HFF-Myc (cell line): ENCODE measurements around the gene UNC50.

Experiments
- DNase-seq: peaks from one replicate; pipeline ENCODE4 v3.0.0-alpha.2; 2011; ENCODE audit warnings: low read depth; ENCODE audit errors: extremely low read depth
- H3K4me3 ChIP-seq: replicated peaks from 2 replicates; pipeline ENCODE4 v1.5.1; 2011; ENCODE audit warnings: low read depth, mild to moderate bottlenecking, control low read depth, low read length
- TF ChIP-seq, protein P1 (sequence below): IDR thresholded peaks from 2 replicates; pipeline ENCODE4 v1.5.1; 2012; ENCODE audit warnings: mild to moderate bottlenecking, low read depth, low read length, control low read depth; ENCODE audit errors: missing control alignments

Gene UNC50

GRCh38 chr2:98576666-98577312 lies 31.6 kb upstream of the UNC50 start:
- TF ChIP-seq, protein P1, sequence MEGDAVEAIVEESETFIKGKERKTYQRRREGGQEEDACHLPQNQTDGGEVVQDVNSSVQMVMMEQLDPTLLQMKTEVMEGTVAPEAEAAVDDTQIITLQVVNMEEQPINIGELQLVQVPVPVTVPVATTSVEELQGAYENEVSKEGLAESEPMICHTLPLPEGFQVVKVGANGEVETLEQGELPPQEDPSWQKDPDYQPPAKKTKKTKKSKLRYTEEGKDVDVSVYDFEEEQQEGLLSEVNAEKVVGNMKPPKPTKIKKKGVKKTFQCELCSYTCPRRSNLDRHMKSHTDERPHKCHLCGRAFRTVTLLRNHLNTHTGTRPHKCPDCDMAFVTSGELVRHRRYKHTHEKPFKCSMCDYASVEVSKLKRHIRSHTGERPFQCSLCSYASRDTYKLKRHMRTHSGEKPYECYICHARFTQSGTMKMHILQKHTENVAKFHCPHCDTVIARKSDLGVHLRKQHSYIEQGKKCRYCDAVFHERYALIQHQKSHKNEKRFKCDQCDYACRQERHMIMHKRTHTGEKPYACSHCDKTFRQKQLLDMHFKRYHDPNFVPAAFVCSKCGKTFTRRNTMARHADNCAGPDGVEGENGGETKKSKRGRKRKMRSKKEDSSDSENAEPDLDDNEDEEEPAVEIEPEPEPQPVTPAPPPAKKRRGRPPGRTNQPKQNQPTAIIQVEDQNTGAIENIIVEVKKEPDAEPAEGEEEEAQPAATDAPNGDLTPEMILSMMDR: no peak
- DNase-seq: no peak
- H3K4me3 ChIP-seq: no peak overlapping the region

GRCh38 chr2:98577313-98577712 lies 31.1 kb upstream of the UNC50 start:
- DNase-seq: no peak
- TF ChIP-seq, protein P1: no peak
- H3K4me3 ChIP-seq: no peak overlapping the region

DNA sequence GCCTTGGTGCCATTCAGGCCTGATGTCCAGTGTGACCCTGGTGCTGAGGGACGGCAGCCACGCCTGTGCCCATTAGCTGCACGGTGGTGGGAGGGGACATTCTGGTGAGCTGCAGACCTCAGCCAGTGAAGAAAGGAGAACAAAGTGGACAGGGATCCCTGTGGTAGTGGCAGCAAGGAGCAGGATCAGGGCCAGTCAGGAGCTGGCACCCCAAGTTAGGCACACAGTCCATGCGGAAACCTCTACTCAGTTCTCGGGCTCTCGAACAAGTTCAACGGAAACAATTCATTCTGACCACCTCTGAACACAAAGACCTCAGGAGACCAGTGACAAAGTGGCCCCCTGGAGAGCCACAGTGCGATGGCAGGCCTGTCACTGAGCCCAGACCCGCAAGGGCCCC lies 30.2 kb upstream of the UNC50 start:
- DNase-seq: no peak
- H3K4me3 ChIP-seq: no peak overlapping the region
- TF ChIP-seq, protein P1: no peak

DNA sequence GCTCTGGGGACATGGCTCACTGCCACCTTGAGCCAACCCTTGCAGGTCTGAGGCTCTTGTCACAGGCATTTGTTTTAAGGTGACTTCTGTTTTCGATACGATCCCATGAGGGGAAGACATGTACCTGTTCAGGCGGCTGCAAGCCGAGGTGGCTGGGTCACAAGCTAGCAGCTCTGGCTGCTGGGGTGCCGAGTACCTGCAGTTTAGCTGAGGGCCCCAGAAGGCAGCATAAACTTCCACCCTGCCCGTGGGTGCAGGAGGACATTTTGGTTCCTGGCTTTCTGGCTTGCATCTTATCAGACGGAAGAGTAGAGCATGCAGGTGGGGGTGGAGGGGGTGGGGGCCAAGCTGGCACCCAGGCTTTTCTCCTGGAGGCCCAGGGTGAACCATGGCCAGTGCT lies 28.5 kb upstream of the UNC50 start:
- DNase-seq: no peak
- TF ChIP-seq, protein P1: no peak
- no peak overlapping the region for H3K4me3 ChIP-seq

DNA sequence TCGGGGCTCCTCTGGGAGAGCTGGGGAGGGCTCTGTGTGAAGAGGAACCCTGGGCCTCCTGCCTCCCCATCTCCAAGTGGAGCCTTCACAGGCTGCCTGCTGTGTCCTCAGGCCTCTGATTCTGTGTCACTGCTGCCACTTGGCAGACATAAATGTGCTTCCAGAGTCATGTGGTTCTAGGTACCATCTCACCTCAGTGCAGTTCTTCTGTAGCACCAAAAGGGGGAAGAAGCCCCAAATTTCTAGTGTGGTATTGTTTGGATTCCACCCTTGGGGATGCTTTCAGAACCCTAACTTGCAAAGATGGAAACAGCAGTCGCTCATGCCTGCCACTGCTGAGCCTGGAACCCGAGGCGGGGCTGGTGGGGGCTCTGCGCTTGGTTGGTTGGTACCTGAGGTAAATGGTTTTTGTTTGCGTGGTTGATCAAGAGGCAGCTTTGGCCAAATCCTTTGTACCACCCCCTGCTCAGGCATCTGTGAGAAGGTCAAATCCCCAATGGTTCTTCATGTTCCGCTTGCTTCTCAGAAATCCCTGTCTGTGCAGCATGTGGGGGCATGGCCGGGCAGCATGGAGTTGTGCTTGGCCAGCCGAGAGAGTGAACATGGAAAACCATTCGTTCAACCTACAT lies 27.6 kb upstream of the UNC50 start:
- no peak for DNase-seq
- TF ChIP-seq, protein P1: no peak
- H3K4me3 ChIP-seq: no peak overlapping the region

DNA sequence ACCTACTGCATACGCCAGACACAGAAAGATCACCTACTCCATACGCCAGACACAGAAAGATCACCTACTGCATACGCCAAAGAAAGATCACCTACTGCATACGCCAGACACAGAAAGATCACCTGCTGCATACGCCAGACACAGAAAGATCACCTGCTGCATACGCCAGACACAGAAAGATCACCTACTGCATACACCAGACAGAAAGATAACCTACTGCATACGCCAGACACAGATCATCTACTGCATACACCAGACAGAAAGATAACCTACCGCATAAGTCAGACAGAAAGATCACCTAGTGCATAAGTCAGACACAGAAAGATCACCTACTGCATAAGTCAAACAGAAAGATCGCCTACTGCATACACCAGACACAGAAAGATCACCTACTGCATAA lies 25.9 kb upstream of the UNC50 start:
- TF ChIP-seq, protein P1: no peak
- H3K4me3 ChIP-seq: no peak overlapping the region
- no peak for DNase-seq
